Brain pericyte (primary cell): ENCODE measurements around the gene SESN3.
"Not testable (repeated sequence)": the region's sequence is repeated elsewhere in the genome, so short reads cannot be mapped to it uniquely, and the experiment has no call there.

ENCODE experiments used
- DNase-seq: peaks from one replicate; pipeline ENCODE4 v3.0.0-alpha.2; 2012; ENCODE audit warnings: low read depth, low spot score

SESN3 gene

GRCh38 chr11:95231127-95231880, at the start of gene SESN3:
Gene SESN3 (minus strand): TSS chr11:95231202. CDS start chr11:95230860, 342 bp downstream.
- peak; percentile 99 for DNase-seq

- no peak for DNase-seq
Observed at GRCh38 chr11:95279921-95280868, 49.2 kb upstream of the SESN3 start.

GRCh38 chr11:95277868-95278267, 46.9 kb upstream of the SESN3 start:
- no peak for DNase-seq

GRCh38 chr11:95276139-95276538, 45.1 kb upstream of the SESN3 start:
- DNase-seq: no peak

GRCh38 chr11:95273618-95274017, 42.6 kb upstream of the SESN3 start:
- not testable (repeated sequence) for DNase-seq

GRCh38 chr11:95269036-95269819, 38.2 kb upstream of the SESN3 start:
- DNase-seq: no peak

- DNase-seq: no peak
Observed at GRCh38 chr11:95268391-95268790, 37.4 kb upstream of the SESN3 start.

- DNase-seq: no peak
Observed at GRCh38 chr11:95267601-95268213, 36.7 kb upstream of the SESN3 start.

- no peak for DNase-seq
Observed at GRCh38 chr11:95266751-95267374, 35.9 kb upstream of the SESN3 start.

GRCh38 chr11:95264881-95265280, 33.9 kb upstream of the SESN3 start:
- DNase-seq: no peak

- no peak for DNase-seq
Observed at GRCh38 chr11:95262994-95263765, 32.2 kb upstream of the SESN3 start.

GRCh38 chr11:95257456-95257971, 26.5 kb upstream of the SESN3 start:
- no peak for DNase-seq

- no peak for DNase-seq
Observed at GRCh38 chr11:95256321-95256779, 25.3 kb upstream of the SESN3 start.

- no peak for DNase-seq
Observed at GRCh38 chr11:95255251-95256145, 24.5 kb upstream of the SESN3 start.

GRCh38 chr11:95254716-95255115, 23.7 kb upstream of the SESN3 start:
- no peak for DNase-seq

GRCh38 chr11:95254131-95254704, 23.2 kb upstream of the SESN3 start:
- peak; percentile 82 for DNase-seq

- DNase-seq: no peak
Observed at GRCh38 chr11:95253141-95253540, 22.1 kb upstream of the SESN3 start.

- no peak for DNase-seq
Observed at GRCh38 chr11:95252586-95252985, 21.6 kb upstream of the SESN3 start.
